ENCODE results near the gene CST11.

CST11 gene

DNA sequence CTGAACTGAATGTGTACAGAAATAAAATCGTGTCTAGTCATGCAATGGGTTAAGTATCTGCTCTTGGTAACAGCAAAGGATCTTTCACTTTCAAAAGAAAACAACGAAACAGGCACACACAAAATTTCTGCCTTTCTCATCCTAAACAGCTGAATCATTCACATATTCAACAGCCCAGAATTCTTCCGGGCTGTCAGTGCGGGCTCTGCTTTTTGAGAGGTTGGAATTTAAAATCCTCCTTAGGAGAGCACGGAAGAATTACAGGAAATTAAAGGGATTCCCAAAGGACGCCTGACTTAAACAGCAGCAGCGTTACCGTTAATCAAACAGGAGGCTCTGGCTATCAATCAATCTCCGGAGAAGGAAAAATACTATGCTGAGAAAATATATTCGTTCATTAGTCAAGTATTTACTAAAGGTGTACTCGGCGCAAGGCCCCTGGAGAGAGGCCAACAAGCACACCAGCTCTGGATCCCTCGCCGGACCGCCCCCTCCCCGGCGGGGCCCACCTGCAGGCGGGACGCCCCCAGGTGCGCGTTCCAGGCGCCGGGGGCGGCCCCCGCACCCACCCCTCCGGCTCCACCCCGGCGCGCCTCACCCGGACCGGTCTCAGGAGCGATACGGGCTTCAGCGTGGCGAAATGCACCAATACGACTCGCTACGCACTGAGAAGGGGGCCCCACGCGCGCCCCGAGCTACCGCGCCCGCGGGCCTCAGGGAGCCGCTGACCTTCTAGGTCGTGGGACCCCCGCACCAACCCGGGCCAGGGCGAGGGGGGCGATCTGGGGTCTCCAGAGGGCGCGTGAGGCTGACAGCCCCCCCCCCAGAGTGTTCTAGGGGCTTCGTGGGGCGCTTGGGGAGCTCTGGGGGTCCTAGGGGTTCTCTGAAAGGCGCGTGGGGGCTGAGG lies 32.4 kb downstream of the CST11 start:
- DNase-seq, result peak; percentile 30

DNA sequence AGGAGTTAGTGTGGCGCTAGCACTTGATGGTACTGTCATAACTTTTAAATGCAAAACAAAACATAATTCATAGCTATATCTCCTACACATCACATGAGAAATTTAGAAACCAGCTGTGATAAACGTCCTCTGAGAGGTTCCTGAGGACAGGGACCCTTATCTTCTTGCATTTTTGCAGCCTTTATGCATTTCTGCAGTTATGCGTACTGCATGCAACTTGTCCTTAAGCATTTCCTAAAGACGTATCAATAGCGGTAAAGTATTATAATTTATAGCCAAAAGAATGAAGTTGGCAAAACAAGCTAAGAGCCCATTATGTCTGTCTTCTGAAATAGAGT lies 33.0 kb downstream of the CST11 start:
- DNase-seq, result no peak

DNA sequence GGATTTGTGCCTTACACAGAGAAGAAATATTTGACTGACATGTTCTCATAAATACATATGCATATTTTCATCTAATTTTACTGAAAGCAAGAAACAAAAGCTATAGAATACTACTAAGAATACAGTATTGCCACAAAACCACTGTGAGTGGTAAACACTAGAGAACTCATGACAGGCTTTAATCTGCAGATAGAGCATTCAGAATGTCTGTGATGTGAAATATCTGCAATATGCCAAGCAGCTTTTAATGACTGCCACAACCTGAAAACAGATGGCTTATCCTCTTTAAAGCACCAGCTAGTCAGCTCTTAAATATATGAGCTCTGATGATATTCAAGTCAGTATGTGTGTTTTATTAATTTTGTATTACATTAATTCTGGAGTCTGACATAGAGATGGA lies 34.8 kb downstream of the CST11 start:
- no peak for DNase-seq

DNA sequence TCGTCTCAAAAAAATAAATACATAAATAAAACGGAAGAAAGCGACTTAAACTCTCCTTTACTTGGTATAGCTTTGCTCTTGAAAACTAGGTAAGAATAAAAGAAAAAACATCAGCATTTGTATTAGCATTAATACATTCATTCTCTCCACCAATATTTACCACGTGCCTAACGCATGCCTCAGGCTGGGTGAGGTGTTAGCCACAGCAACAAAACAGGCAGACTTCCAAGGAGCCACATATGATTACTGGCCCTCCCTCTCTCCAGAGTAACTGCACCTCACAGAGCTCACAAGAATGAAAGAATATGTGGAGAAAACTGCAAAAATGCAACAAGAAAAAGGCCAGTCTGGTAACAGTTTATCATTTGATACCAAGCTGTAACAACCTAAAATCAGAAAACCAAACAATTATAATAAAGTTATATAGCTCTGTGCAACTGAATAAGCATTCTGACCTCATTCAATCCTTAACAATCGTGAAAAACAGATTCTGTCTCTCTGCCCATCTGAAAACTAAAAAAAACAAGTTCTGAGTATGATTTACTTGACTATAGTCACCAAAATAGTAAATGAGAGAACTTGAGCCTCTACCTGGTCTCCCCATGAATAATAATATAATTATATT lies 36.6 kb downstream of the CST11 start:
- no peak for DNase-seq

DNA sequence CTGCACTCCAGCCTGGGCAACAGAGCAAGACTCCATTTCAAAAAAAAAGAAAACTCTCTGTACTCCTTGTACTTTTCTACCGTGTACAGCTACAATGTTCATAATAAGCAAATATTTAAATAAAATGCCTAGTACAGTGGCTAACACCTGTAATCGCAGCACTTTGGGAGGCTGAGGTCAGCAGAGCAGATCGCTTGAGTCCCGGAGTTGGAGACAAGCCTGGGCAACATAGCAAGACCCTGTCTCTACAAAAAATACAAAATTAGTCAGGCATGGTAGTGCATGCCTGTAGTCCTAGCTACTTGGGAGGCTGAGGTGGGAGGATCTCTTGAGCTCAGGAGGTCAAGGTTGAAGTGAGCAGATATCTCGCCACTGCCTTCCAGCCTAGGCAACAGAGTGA lies 37.1 kb downstream of the CST11 start:
- DNase-seq, result no peak

DNA sequence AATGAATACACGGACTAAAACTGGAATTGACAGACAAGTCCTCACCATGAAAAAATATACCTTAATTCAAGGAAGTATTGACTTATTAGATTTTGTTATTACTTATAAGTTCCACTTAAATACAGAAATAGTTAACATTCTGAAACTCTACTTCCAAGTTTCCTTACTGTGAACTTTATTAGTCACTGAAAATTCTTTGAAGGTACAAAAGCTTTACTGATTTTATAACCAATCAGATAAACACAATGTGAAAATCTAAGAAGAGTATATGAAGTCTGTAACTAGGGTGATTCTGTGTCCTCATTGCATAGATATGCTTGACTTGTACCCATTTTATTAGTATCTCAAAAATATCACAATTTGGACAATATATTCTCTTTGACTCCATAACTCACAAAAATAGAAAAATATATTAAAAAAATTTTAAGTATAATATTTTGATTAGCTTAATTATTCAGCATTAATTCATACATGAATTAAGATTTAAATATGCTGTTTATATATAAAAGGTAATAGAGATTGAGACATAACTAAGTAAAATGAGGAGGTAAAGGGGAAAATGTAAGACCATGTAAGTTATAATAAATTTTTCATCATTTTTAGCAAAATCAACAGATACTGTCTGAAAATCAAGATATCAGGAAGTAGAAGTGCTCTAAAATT lies 38.0 kb downstream of the CST11 start:
- DNase-seq, result no peak

DNA sequence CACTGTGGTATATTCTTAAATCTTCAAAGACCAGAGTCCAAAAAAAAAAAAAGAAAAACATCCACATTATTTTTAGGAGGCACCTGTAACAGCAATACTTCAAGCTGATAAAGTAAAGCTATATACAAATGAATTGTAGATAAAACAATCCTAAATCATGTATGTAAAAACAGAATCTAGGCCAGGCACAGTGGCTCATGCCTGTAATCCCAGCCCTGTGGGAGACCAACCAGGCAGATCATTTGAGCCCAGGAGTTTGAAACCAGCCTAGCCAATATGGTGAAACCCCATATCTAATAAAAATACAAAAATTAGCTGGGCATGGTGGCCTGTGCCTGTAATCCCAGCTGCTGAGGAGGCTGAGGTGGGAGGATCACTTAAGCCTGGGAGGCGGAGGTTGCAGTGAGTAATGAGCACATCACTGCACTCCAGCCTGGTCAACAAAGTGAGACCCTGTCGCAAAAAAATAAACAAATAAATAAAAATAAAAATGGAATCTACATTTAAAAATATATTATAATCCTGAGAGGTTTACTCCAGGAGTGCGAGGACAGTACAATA lies 38.7 kb downstream of the CST11 start:
- DNase-seq, result no peak

DNA sequence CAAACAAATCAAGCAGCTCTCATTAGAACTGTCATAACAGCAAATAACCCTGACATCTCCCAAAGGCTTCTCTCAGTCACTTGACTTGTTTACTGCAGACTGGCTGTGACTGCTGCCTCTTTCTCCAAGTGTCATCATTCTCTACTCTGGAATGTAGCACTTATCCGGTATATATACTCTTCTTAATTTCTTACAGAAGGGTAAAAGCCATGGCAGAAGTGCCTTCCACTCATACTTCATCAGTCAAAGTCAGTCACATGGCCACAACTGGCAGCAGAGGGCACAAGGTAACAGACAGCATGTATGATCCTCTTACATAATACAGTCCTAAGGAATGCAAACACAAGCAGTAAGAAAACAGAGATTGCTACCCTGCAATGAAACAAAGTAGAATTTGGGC lies 40.6 kb downstream of the CST11 start:
- no peak for DNase-seq

DNA sequence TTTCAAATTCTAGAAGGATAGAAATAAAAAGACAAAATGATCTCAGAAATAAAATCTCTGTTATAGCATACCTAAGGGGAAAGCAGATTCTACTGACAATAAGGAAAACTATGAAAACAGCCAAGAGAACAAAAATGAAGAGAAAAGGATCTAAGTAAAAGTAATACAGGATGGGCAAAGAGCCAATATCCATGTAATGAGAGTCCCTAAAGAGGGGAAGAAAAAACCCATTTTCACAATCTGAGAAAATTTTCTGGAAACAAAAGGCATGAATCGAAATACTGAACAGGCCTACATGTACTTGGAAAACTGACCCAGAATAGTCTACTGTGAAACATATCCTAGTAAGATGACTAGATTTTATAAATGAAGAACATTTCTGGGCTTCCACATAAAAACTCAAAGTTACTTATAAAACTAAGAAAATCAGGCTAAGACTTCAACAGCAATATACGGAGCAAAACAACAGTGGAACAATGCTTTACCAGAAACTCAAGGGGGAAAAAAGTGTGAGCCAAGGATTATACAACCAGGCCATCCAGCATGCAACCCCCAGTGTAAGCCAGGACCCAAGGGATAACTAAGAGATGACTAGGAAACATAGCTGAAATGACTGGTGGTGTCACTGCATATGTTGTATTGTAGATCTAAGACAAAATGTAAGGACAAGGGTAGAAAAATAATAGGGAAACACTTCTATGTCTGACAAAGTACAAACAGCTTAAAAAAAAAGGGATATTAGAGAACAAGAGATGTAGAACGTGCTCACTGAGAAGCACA lies 41.6 kb downstream of the CST11 start:
- DNase-seq, result no peak

DNA sequence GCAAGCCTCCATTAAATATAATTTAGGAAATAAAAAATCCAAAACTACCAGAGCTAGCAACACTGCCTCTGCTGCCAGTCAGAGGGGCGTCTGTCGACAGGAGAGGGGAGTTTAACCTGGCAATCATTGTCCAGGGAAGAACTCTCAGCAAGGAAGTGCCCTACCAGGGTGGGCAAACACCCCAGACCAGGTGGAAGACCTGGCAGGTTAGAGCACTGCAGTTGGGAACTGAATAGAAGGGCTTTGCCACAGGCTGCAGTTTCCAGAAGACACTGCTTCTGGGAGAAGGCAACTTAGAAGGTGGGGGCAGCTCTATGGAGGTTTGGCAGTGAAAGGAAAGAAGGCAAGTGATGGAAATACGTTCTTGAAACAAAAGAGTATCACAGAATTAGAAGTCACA lies 42.9 kb downstream of the CST11 start:
- DNase-seq, result no peak

DNA sequence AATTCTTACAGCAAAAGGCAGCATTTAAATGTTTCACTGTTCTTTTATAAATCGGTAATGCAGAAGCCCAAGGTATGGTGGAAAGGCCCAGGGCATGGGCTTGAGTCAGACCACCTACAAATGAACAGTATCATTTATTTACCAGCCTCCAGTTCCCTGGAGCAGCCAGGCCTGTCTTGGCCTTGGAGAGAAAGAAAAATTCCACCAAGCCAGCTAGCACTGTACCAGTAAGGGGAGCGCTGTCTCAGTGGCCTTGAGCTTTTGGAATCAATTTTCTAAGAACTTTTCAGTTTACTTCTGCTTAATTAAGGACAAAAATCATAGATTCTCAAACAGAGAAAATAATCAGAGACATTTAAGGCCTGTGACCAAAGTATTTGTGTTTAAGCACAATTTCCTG lies 43.7 kb downstream of the CST11 start:
- DNase-seq, result no peak

DNA sequence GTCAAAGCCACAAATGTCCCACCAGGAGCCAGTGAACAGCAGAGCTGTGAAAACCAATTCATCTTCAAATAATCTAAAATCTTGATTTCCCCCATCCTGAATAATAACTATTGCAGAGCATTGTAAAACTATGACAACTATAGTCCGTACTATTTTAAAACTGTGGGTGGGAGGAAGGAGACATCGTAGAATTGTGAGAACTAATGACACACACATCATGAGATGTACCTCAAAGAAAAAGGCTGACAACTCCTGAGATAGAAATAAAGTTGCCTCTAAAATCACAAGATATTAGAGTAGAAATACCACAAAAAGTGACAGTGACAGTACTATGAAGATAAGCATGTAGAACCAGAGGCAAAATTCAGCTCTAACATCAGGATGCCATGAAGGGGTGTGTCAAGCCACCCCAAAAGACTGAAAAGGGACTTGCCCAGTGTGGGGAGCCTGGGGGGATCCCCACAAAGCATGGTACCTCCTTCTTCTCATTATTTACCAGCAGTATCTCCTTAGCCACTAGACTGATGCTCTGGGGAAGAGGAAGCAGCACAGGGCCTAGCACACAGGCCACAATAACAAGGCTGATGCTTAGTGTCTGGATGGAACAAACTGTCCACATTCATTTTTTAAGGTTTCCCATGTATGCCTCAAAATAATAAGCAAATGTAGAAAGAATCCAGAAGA lies 44.8 kb downstream of the CST11 start:
- DNase-seq, result no peak

DNA sequence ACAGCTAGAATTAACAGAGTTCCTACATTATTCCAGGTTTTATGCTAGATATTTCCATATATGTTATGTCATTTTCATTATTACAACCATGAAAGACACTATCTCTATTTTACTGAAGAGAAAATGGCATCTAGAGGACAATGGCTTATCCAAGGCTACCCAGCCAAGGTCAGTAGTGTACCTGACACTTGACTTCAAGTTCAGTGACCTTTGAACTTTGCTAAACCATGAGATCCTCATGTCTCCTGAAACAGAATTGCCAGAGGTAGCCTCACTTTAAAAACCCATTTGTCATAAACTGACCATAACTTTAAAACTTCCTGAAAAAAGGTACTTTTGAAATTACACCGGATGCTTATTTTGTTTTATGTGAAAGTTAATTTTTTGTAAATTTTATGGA lies 45.8 kb downstream of the CST11 start:
- no peak for DNase-seq

DNA sequence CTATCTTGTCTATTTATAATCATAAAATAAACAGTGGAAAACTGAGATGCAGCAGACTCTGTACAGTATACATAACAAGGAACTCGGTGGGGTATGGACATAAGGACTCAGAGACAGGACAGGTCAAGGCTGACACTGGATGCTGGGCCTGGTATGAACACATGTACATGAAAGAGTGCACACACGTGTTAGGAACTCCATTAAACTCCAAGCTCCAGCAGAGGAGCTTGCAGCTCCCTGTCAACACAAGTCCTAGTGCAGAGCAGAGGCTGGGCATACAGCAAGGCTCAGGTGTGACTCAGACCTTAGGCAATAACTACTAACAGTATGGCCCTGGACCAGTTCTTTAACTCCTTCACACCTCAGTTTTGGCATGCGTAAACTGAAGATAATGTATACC lies 48.5 kb downstream of the CST11 start:
- DNase-seq, result no peak

DNA sequence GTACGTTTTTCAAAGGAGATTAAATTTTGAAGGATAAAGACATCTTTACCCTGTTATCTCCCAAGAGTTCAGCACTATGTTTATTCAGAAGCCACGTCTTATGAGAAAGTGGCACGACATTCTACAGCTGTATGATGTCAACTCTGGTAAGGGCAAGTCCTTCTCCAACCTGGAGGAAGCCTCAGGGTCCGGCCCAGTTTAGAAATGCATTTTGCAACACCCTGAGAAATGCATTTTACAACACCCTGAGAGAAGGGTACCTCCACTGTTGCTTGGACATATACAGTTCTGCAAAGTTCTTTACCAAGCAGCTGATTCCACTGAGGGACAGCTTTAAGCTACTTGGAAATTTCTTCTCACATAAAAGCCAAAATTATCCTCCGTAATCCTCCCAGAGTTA lies 48.9 kb downstream of the CST11 start:
- DNase-seq, result no peak

DNA sequence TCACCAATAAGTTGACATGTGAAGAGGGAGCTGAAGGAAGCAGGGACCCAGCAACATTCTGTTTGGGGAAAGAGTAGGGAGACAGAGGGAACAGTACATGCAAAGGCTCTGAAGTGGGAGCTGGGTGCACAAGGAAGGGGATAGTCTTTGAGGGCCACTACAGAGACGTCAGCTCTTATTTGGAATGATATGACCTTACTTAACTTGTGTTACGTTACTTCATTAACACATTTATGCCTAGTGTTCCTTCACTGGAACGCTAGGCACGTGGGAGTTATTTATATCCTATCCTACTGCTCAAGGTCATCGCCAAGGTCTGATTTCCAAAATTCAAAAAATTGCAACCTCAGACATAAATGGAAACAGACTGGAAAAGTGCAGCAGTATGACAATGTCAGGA lies 51.6 kb downstream of the CST11 start:
- no peak for DNase-seq

Data from activated gamma-delta T cell treated with Interleukin-2 at 50 U/mL for 16 hours (primary cell).